ENCODE measurements around the gene PARPBP.
"Not testable (repeated sequence)": the region's sequence is repeated elsewhere in the genome, so short reads cannot be mapped to it uniquely, and the experiment has no call there.

PARPBP gene

GRCh38 chr12:102119674-102120563 is at the start of gene PARPBP, which contains the start of gene NUP37:
Gene PARPBP, plus strand, starts transcription at chr12:102120183. Its CDS starts 3,706 bp downstream, at chr12:102123889.
Gene NUP37, minus strand, starts transcription at chr12:102120114. Its CDS starts 1,596 bp downstream, at chr12:102118518.
- DNase-seq (ENCODE audit: low spot score): peak; percentile 93

GRCh38 chr12:102072092-102072491 is 47.9 kb upstream of the PARPBP start:
- DNase-seq (ENCODE audit: low spot score): not testable (repeated sequence)

- DNase-seq (ENCODE audit: low spot score): no peak
Observed at GRCh38 chr12:102080842-102081241, 39.1 kb upstream of the PARPBP start.

- DNase-seq (ENCODE audit: low spot score): not testable (repeated sequence)
Observed at GRCh38 chr12:102089228-102089835, 30.7 kb upstream of the PARPBP start.

GRCh38 chr12:102093319-102093718 is 26.7 kb upstream of the PARPBP start:
- no peak for DNase-seq (ENCODE audit: low spot score)

- no peak for DNase-seq (ENCODE audit: low spot score)
Observed at GRCh38 chr12:102095677-102096263, 24.2 kb upstream of the PARPBP start.

GRCh38 chr12:102096855-102097254 is 23.1 kb upstream of the PARPBP start:
- DNase-seq (ENCODE audit: low spot score): no peak

- DNase-seq (ENCODE audit: low spot score): no peak
Observed at GRCh38 chr12:102106905-102107304, 13.1 kb upstream of the PARPBP start.

- no peak for DNase-seq (ENCODE audit: low spot score)
Observed at GRCh38 chr12:102107970-102108369, 12.0 kb upstream of the PARPBP start.

- no peak for DNase-seq (ENCODE audit: low spot score)
Observed at GRCh38 chr12:102110782-102111181, 9.2 kb upstream of the PARPBP start.

GRCh38 chr12:102114212-102114611 is 5.8 kb upstream of the PARPBP start:
- DNase-seq (ENCODE audit: low spot score): no peak

- DNase-seq (ENCODE audit: low spot score): no peak
Observed at GRCh38 chr12:102116392-102116791, 3.6 kb upstream of the PARPBP start.

- DNase-seq (ENCODE audit: low spot score): no peak
Observed at GRCh38 chr12:102118874-102119273, 1.1 kb upstream of the PARPBP start.

- no peak for DNase-seq (ENCODE audit: low spot score)
Observed at GRCh38 chr12:102120564-102120873, 536 bp downstream of the PARPBP start.

GRCh38 chr12:102120886-102121285 is 903 bp downstream of the PARPBP start:
- peak; percentile 9 for DNase-seq (ENCODE audit: low spot score)

- DNase-seq (ENCODE audit: low spot score): not testable (repeated sequence)
Observed at GRCh38 chr12:102121328-102121727, 1.3 kb downstream of the PARPBP start.

- DNase-seq (ENCODE audit: low spot score): not testable (repeated sequence)
Observed at GRCh38 chr12:102130720-102131119, 10.7 kb downstream of the PARPBP start.

- not testable (repeated sequence) for DNase-seq (ENCODE audit: low spot score)
Observed at GRCh38 chr12:102131442-102131841, 11.5 kb downstream of the PARPBP start.

GRCh38 chr12:102137619-102138018 is 17.6 kb downstream of the PARPBP start:
- not testable (repeated sequence) for DNase-seq (ENCODE audit: low spot score)

GRCh38 chr12:102142866-102143373 is 22.9 kb downstream of the PARPBP start:
- DNase-seq (ENCODE audit: low spot score): not testable (repeated sequence)

GRCh38 chr12:102144221-102144620 is 24.2 kb downstream of the PARPBP start:
- DNase-seq (ENCODE audit: low spot score): no peak

GRCh38 chr12:102147062-102147587 is 27.1 kb downstream of the PARPBP start:
- not testable (repeated sequence) for DNase-seq (ENCODE audit: low spot score)
